Vagina (tissue), 2 donors: ENCODE results near the gene SART3. TPM values are rescaled to one million over a fixed set of nuclear protein-coding genes. Genes with fewer than 3 reads are reported as not detected.

Experiments
- DNase-seq, 2 donors: peaks; one replicate each; pipeline ENCODE4 v3.0.0-alpha.2; 2017; ENCODE audit errors: extremely low spot score in 2 of 2
- H3K27ac ChIP-seq: fragments of 200-600 bp; sonication (generic); one replicate; pipeline ENCODE4 v1.5.1; 2019
- H3K27me3 ChIP-seq: fragments of 200-600 bp; sonication (generic); one replicate; pipeline ENCODE4 v1.5.1; 2019
- H3K36me3 ChIP-seq, 2 donors: fragments of 200-600 bp; sonication (generic); one replicate each; pipeline ENCODE4 v1.5.1; 2017 to 2019
- H3K4me1 ChIP-seq: fragments of 200-600 bp; sonication (generic); one replicate; pipeline ENCODE4 v1.5.1; 2019
- H3K4me3 ChIP-seq, 2 donors: fragments of 200-600 bp; sonication (generic); 1 replicate in 1 of 2; 2 replicates in 1 of 2; pipeline ENCODE4 v1.5.1; 2016 to 2019
- H3K9me3 ChIP-seq: fragments of 200-600 bp; sonication (generic); one replicate; pipeline ENCODE4 v1.5.1; 2019
- CTCF ChIP-seq, 3 experiments: fragments of 450-650 bp in 2 of 3; fragments of 200-600 bp in 1 of 3; sonication (generic) in 1 of 3; IDR thresholded peaks; one replicate each; pipeline ENCODE4 v1.5.1; 2017 to 2019; ENCODE audit warnings: antibody characterized with exemption in 3 of 3, mild to moderate bottlenecking in 2 of 3, moderate library complexity in 2 of 3
- POLR2A ChIP-seq, 2 donors: fragments of 450-650 bp; IDR thresholded peaks; one replicate each; pipeline ENCODE4 v1.6.1; 2017; ENCODE audit warnings: antibody characterized with exemption in 2 of 2, mild to moderate bottlenecking in 2 of 2, moderate library complexity in 2 of 2
- POLR2AphosphoS5 ChIP-seq, 2 donors: sonication (generic); formaldehyde crosslinking; IDR thresholded peaks; one replicate each; pipeline ENCODE4 v1.9.0; 2017; ENCODE audit warnings: antibody characterized with exemption in 2 of 2, mild to moderate bottlenecking in 2 of 2, low read depth in 1 of 2; ENCODE audit not compliant: insufficient read depth in 1 of 2
- intact Hi-C: fragments of 100-400 bp; cut with DNase I; formaldehyde crosslinking; loops from one replicate; pipeline ENCODE4 v1.15.1; 2023
- total RNA-seq: library from RNA; depleted of rRNA; stranded (reverse); fragments of >200 nt; gene quantifications from one replicate; pipeline ENCODE4 v1.2.3, GENCODE V29; 2016

Gene SART3
- total RNA-seq, 1 donor from 2014 or later = 44.2 TPM

- TF ChIP-seq POLR2AphosphoS5 (IDR thresholded peaks at IDR 0.05; ENCODE audit: insufficient read depth in 1 of 2, low read depth in 1 of 2) (no peak), POLR2A (IDR thresholded peaks at IDR 0.05) (no peak), CTCF (IDR thresholded peaks at IDR 0.05) (no peak)
- Histone ChIP-seq H3K27ac (no peak overlapping the region), H3K4me1 (no peaks in the 10 kb centered on the region), H3K9me3 (no peaks in the 10 kb centered on the region), H3K4me3 (no peak overlapping the region), H3K36me3 (no peaks in the 10 kb centered on the region), H3K27me3 (no peaks in the 10 kb centered on the region)
- intact Hi-C loops = no loop called here
- DNase-seq = no peak
These were observed 42.8 kb upstream of the SART3 start for GRCh38 chr12:108603743-108604142.

GRCh38 chr12:108602976-108603704 is 42.2 kb upstream of the SART3 start:
- intact Hi-C loops = no loop called here
- Histone ChIP-seq H3K4me1 (peaks cover 6% of the 10 kb centered on the region), H3K27ac (no peak overlapping the region), H3K36me3 (no peaks in the 10 kb centered on the region), H3K4me3 (no peak overlapping the region), H3K27me3 (no peaks in the 10 kb centered on the region), H3K9me3 (no peaks in the 10 kb centered on the region)
- TF ChIP-seq CTCF (IDR thresholded peaks at IDR 0.05) = no peak
- TF ChIP-seq POLR2AphosphoS5 (IDR thresholded peaks at IDR 0.05; ENCODE audit: insufficient read depth in 1 of 2, low read depth in 1 of 2) = no peak
- TF ChIP-seq POLR2A (IDR thresholded peaks at IDR 0.05) = no peak
- no peak for DNase-seq

GRCh38 chr12:108602209-108602705 is 41.3 kb upstream of the SART3 start:
- no peak for TF ChIP-seq POLR2AphosphoS5 (IDR thresholded peaks at IDR 0.05; ENCODE audit: insufficient read depth in 1 of 2, low read depth in 1 of 2)
- TF ChIP-seq CTCF (IDR thresholded peaks at IDR 0.05) = no peak
- Histone ChIP-seq H3K9me3 (no peaks in the 10 kb centered on the region), H3K27me3 (no peaks in the 10 kb centered on the region), H3K4me1 (peaks cover 8% of the 10 kb centered on the region), H3K27ac (no peak overlapping the region), H3K36me3 (no peaks in the 10 kb centered on the region), H3K4me3 (no peak overlapping the region)
- DNase-seq = no peak
- intact Hi-C loops = no loop called here

- no peak for DNase-seq
- Histone ChIP-seq H3K4me1 (peaks cover 23% of the 10 kb centered on the region), H3K9me3 (no peaks in the 10 kb centered on the region), H3K4me3 (no peak overlapping the region), H3K27me3 (no peaks in the 10 kb centered on the region), H3K36me3 (no peaks in the 10 kb centered on the region), H3K27ac (no peak overlapping the region)
- intact Hi-C loops = no loop called here
- TF ChIP-seq POLR2A (IDR thresholded peaks at IDR 0.05) = no peak
- no peak for TF ChIP-seq CTCF (IDR thresholded peaks at IDR 0.05)
- no peak for TF ChIP-seq POLR2AphosphoS5 (IDR thresholded peaks at IDR 0.05; ENCODE audit: insufficient read depth in 1 of 2, low read depth in 1 of 2)
These were observed 39.7 kb upstream of the SART3 start for GRCh38 chr12:108600702-108601007.

- Histone ChIP-seq H3K27me3 (no peaks in the 10 kb centered on the region), H3K4me3 (no peak overlapping the region), H3K9me3 (no peaks in the 10 kb centered on the region), H3K4me1 (peaks cover 25% of the 10 kb centered on the region), H3K36me3 (no peaks in the 10 kb centered on the region), H3K27ac (no peak overlapping the region)
- DNase-seq = no peak
- intact Hi-C loops = no loop called here
- no peak for TF ChIP-seq POLR2AphosphoS5 (IDR thresholded peaks at IDR 0.05; ENCODE audit: insufficient read depth in 1 of 2, low read depth in 1 of 2)
- no peak for TF ChIP-seq CTCF (IDR thresholded peaks at IDR 0.05)
- TF ChIP-seq POLR2A (IDR thresholded peaks at IDR 0.05) = no peak
These were observed 39.2 kb upstream of the SART3 start for GRCh38 chr12:108599948-108600701.
